ENCODE data around the gene TSC2.

The TSC2 gene

GRCh38 chr16:2066139-2066538, 18.4 kb downstream of the TSC2 start:
- Histone ChIP-seq H3K27me3 (replicated peaks; ENCODE audit: control insufficient read depth, insufficient read depth, low read length) (no peaks in the 10 kb centered on the region), H3K36me3 (ENCODE audit: control insufficient read depth, insufficient read depth, low read length) (peaks cover 28% of the 10 kb centered on the region), H3K4me3 (replicated peaks; ENCODE audit: low read depth, low read length) (no peak overlapping the region)
- DNase-seq (ENCODE audit: extremely low read depth, insufficient read length): no peak
- TF ChIP-seq, protein P1, sequence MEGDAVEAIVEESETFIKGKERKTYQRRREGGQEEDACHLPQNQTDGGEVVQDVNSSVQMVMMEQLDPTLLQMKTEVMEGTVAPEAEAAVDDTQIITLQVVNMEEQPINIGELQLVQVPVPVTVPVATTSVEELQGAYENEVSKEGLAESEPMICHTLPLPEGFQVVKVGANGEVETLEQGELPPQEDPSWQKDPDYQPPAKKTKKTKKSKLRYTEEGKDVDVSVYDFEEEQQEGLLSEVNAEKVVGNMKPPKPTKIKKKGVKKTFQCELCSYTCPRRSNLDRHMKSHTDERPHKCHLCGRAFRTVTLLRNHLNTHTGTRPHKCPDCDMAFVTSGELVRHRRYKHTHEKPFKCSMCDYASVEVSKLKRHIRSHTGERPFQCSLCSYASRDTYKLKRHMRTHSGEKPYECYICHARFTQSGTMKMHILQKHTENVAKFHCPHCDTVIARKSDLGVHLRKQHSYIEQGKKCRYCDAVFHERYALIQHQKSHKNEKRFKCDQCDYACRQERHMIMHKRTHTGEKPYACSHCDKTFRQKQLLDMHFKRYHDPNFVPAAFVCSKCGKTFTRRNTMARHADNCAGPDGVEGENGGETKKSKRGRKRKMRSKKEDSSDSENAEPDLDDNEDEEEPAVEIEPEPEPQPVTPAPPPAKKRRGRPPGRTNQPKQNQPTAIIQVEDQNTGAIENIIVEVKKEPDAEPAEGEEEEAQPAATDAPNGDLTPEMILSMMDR (IDR thresholded peaks at IDR 0.05; ENCODE audit: insufficient read depth, low read length, poor library complexity, severe bottlenecking): no peak

DNA sequence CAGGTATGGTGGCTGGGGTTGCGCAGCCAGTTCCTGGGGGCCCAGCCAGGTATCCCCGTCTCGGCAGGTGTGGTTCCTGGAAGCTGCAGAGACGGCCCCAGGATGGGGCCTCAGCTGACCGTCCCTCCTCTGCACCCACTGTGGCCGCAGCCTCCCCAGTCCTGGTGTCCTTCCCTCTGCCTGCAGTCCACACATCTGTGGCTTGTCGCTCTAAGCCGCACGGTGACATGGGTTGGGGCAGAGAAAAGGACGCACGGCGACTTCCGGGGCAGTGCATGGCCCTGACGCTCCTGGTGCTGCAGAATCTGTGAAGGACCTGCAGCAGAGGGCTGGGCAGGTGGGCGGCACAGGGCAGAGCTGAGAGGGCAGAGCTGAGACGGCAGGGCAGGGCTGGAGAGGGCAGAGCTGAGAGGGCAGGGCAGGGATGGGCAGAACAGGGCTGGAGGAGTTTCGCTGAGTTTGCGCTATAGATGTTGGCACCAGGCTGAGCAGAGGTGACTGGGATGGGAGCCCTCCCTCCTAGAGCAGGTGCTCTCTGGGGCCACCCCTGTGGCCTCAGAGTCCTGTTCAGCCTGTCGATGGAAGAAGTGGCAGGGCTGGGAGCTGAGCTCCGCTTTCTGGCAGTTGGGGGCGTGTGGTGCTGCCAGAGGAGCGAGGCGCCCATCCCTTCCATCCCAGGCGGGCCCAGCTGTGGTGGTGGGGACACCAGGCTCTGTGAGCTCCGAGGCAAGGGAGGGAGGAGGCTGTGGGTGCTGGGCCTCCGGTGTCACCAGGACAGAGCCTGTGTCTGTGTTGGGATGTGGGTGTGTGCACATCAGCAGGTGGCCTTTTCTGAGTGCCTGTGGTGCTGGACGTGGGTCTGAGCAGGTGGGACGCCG, 23.0 kb downstream of the TSC2 start:
- H3K27me3 ChIP-seq (replicated peaks; ENCODE audit: control insufficient read depth, insufficient read depth, low read length): no peaks in the 10 kb centered on the region
- H3K4me3 ChIP-seq (replicated peaks; ENCODE audit: low read depth, low read length): no peak overlapping the region
- H3K36me3 ChIP-seq (ENCODE audit: control insufficient read depth, insufficient read depth, low read length): peaks cover 31% of the 10 kb centered on the region
- no peak for DNase-seq (ENCODE audit: extremely low read depth, insufficient read length)
- TF ChIP-seq, protein P1 (IDR thresholded peaks at IDR 0.05; ENCODE audit: insufficient read depth, low read length, poor library complexity, severe bottlenecking): no peak

- peaks cover 30% of the 10 kb centered on the region for H3K36me3 ChIP-seq (ENCODE audit: control insufficient read depth, insufficient read depth, low read length)
- TF ChIP-seq, protein P1 (IDR thresholded peaks at IDR 0.05; ENCODE audit: insufficient read depth, low read length, poor library complexity, severe bottlenecking): no peak
- no peak for DNase-seq (ENCODE audit: extremely low read depth, insufficient read length)
- H3K27me3 ChIP-seq (replicated peaks; ENCODE audit: control insufficient read depth, insufficient read depth, low read length): no peaks in the 10 kb centered on the region
- no peak overlapping the region for H3K4me3 ChIP-seq (replicated peaks; ENCODE audit: low read depth, low read length)
These were observed 23.8 kb downstream of the TSC2 start for GRCh38 chr16:2071454-2072202.

- TF ChIP-seq, protein P1 (IDR thresholded peaks at IDR 0.05; ENCODE audit: insufficient read depth, low read length, poor library complexity, severe bottlenecking): no peak
- peaks cover 30% of the 10 kb centered on the region for H3K36me3 ChIP-seq (ENCODE audit: control insufficient read depth, insufficient read depth, low read length)
- DNase-seq (ENCODE audit: extremely low read depth, insufficient read length): no peak
- no peak overlapping the region for H3K4me3 ChIP-seq (replicated peaks; ENCODE audit: low read depth, low read length)
- no peaks in the 10 kb centered on the region for H3K27me3 ChIP-seq (replicated peaks; ENCODE audit: control insufficient read depth, insufficient read depth, low read length)
These were observed 25.1 kb downstream of the TSC2 start for GRCh38 chr16:2072926-2073325.

- Histone ChIP-seq H3K4me3 (replicated peaks; ENCODE audit: low read depth, low read length) (no peak overlapping the region), H3K36me3 (ENCODE audit: control insufficient read depth, insufficient read depth, low read length) (peaks cover 31% of the 10 kb centered on the region), H3K27me3 (replicated peaks; ENCODE audit: control insufficient read depth, insufficient read depth, low read length) (no peaks in the 10 kb centered on the region)
- TF ChIP-seq, protein P1 (IDR thresholded peaks at IDR 0.05; ENCODE audit: insufficient read depth, low read length, poor library complexity, severe bottlenecking): no peak
- DNase-seq (ENCODE audit: extremely low read depth, insufficient read length): no peak
These were observed 26.3 kb downstream of the TSC2 start for GRCh38 chr16:2074071-2074470.
